Ramos (cell line): ENCODE measurements around the gene PRKCH.

Experiments used
- in situ Hi-C: fragments of 300-500 bp; cut with MboI; formaldehyde crosslinking; loops from one replicate; pipeline ENCODE4 v1.14.3; 2022; ENCODE audit warnings: low sequenced_read_pairs; ENCODE audit not compliant: unreplicated experiment

PRKCH gene

DNA sequence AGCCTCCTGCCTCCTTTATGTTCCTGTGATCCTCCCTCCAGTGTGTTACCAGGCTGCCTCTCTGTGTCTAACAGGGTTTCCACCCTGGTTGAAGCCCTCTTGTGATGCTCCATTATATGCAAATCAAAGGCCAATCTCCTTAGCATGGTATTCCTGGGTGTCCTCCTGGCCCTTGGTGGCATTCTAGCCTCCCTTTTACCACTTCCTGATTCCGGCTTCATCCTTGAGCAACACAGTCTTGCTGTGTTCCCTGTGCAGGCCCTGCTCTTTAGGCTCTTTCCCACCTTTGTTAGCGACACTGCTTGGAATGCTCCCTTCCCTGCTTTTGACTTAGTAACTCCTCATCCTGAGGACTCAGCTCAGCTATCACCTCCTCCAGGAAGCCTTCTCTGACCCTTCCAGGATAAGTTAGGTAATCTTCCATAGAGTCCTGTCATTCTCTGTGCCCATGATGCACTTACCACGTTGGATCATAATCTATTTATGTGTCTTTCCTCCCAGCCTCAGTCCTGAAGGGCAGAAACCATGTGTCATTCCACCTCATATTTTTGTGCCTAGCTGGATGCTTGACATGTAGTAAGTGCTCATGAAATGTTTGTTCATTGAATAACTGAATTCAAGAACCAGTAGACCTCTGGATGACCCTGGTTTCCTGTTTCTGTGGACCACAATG lies 37.3 kb downstream of the PRKCH start:
- in situ Hi-C loops: no loop called here

DNA sequence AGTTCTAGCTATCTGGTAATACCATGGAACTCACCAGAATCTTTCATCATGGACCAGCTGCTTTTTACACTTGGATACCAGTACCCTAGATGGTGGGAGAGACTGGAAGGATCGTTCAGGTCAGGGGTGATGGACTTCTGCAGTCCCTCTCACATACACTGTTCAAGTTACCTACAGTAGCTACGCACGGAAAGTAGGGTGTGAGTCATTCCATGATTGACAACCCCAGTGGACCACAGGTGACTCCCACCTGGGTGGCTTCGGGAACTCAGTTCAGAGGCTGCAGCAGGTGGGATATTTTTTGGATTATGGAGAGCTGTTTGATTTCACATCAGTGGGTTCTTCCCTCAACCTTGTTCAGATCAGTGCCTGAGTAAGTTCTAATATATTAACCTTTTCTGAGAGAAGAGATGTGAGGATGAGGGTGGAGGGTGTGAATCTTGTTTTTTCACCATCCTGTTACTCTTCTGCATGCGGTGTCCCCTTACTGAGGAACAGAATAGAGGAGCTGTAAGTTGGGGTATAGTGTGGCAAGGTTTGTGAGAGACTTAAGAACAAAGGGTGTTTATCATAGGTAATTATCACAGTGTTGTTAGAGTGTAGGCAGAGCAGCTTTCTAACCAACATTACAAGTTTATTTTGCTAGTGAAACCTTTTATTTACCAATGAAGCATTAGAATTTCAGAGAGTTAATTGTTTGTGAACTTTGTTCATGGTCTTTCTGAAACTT lies 39.6 kb downstream of the PRKCH start:
- in situ Hi-C loops: no loop called here

DNA sequence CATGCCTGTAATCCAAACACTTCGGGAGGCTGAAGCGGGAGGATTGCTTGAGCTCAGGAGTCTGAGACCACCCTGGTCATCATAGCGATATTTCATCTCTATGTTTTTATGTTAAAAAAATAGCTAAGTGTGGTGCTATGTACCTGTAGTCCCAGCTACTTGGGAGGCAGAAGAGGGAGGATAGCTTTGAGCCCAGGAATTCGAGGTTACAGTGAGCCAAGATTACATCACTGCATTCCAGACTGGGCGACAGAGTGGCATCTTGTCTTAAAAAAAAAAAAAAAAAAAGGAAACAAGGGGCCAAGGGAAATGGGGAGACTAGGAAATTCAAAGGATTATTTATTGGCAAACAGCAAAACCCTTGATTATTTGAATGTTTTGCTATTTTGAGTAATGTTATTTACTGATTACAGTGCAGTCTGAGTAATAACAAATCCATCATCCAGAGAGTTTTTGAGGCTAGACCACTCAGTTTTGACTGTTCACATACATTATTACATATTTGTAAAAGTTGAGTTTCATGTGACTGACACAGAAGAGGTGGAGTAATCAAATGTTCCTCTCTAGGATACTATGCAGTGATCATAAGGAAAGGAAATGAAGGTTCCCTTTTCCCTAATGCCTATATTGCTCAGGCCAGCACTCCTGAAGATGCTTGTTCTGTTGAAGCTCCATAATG lies 40.8 kb downstream of the PRKCH start:
- in situ Hi-C loops: no loop called here

DNA sequence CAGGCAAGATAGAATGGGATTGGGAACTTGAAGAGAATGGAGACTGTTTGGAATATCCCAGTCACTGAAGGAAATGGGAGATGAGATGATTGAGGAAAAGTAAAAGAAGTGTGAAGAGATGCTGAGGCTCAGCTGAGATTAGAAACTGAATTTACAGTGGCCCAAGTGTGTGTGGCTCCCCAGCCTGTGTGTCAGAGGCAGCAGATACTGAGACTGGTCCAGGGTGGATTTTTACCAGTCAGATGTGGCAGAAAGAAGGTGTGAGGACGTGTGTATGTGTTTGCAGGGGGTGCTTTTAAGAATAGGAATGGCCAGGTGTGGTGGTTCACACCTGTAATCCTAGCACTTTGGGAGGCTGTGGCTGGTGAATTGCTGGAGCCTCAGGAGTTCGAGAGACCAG lies 42.9 kb downstream of the PRKCH start:
- in situ Hi-C loops: no loop called here

DNA sequence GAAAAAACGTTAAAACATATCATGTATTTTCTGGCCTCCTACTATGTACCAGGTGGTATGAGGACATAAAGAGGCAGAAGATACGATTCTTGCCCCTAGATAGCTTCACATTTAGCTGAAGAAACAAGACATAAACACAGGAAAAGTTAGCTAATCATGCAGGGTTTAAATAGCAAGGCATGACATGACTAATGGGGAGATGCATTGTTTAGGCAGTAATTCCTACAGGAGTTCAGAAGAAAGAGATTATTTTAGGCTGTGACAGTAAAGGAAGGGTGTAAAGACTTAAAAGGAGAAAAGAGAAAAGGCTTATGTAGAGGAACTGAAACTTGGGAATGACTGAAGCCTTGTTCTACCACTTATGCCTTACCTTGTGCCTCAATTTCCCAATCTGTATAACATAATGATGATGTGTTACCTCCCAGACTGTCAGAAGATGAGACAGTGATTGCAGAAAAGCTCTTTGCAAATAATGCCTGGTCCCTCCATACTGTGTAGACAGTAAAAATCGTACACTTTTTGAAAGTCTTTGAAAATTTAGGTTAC lies 44.4 kb downstream of the PRKCH start:
- in situ Hi-C loops: no loop called here

DNA sequence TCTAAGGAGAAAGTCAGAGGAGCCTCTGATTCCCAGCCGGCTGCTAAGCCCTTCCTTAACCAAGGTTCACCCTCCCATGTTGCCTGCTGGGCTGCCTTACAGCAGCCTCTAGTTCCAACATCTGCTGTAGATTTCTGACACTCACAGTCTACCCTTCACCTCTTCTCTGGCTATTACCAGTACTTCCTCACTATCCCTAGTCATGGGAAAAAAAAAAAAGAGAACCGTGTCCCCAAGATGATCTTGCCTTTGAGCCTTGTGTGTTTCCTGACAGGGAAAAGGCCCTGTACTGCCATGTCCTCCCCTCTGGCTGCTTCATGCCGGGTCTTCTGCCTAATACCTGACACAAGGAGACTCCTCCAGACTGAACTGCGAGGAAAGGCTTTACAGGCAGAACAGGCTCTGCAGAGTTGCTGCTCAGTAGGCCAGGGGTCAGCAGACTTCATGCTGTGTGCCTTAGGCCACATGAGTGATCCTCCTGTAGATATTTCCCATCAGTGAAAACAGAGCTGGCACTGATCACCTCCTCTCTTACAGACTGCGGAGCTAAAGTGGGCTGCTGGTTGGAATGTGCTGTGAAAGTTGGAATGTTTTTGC lies 46.8 kb downstream of the PRKCH start:
- in situ Hi-C loops: no loop called here

DNA sequence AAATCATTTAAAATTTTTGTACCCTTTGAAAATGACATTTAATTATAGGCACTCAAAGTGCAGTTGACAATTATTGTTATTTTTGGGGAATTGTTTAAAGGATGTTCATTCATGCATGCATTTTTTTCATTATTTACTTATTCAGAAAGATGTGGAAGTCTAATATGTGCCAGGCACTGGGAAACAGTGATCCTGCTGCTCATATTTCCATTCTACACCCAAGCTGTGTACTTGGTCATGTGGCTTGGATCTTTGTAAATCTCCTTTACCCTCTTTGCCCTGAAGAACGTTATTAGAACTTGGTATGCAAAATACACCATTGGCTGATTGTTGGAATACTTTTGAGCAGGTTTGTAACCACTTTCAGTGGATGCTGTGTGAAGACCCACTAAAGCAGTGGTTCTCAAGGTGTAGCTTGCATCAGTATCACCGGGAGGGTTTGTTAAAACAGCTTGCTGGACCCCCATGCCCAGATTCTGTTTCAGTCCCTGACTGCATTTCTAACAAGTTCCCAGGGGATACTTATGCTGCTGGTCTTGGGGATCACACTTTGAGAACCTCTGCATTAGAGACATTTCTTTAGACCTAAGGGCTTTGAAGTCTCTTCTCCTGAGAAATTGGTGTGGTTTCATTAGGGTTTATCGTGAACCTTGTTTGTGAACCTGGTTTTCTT lies 47.5 kb downstream of the PRKCH start:
- in situ Hi-C loops: no loop called here

DNA sequence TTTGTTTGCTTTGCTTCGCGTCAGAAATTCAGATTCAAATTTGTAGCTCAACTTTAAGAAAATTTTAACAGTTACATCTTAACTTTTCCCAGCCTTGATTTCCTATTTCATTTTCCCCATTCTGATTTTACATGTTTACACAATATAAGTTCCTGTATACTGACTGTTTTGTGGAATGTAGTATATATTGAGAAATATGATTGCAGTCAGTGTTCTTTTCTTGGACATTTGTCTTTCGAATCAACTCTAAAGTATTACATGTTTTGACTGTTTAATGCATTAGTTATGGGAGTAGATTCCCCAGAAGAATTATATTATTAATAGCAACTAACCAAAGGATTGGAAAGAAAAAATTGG lies 48.1 kb downstream of the PRKCH start:
- in situ Hi-C loops: no loop called here

DNA sequence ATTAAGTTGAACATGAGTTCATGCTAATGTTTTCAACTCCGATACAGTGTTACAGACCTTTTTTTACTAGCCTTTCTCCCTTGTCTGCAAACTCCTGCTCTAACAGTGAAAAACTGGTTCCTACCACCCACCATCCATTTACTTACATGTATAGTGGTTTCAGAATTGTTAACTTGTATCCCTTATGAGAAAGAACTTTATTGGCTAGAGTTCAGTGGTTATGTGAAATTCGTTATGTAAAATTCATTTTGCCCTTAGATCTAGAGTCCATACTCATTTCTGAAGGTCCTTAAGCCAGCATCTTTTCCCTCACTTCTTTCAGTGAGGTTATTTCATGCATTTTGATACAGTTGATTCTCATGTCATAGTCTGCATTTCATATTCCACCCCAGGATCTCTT lies 51.0 kb downstream of the PRKCH start:
- in situ Hi-C loops: no loop called here

DNA sequence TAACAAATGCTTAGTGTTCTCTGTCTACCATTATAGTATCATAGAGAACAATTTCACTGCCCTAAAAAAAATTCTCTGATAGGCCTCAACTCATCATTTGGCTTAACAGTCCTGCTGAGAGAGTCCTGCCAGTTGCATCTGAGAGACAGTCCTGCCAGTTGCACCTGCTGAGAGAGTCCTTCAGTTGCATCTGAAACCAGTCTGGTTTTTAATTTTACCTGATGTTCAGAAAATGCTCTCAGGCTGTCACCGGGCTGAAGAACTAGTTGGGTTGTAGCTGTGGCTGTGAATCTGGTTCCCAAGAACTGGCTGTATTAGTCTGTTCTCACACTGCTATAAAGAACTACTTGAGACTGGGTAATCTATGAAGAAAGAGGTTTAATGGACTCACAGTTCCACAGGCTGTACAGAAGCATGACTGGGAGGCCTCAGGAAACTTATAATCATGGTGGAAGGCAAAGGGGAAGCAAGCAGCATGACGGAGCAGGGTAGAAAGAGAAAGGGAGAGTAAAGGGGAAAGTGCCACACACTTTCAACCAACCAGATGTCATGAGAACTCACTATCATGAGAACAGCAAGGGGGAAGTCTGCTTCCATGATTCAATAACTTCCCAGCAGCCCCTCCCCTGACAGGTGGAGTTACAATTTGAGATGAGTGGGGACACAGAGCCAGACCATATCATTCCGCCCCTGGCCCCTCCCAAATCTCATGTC lies 51.6 kb downstream of the PRKCH start:
- in situ Hi-C loops: no loop called here

DNA sequence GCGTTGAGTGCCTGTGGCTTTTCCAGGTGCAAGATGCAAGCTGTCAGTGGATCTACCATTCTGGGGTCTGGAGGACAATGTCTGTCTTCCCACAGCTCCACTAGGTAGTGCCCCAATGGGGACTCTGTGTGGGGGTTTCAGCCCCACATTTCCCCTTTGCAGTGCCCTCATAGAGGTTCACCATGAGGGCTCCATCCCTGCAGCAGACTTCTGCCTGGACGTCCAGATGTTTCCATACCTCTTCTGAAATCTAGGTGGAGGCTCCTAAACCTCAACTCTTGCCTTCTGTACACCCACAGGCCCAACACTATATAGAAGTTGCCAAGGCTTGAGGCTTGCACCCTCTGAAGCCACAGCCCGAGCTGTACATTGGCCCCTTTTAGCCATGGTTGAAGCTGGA lies 52.9 kb downstream of the PRKCH start:
- in situ Hi-C loops: no loop called here

DNA sequence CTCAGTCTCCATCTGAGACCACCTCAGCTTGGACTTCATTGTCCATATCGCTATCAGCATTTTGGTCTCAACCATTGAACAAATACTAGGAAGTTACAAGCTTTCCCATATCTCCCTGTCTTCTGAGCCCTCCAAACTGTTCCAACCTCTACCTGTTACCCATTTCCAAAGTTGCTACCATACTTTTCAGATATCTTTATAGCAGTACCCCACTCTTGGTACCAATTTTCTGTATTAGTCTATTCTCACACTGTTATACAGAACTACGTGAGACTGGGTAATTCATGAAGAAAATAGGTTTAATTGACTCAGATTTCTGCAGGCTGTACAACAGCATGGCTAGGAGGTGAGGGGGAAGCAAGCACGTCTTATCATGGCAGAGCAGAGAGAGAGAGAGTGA lies 53.8 kb downstream of the PRKCH start:
- in situ Hi-C loops: no loop called here

DNA sequence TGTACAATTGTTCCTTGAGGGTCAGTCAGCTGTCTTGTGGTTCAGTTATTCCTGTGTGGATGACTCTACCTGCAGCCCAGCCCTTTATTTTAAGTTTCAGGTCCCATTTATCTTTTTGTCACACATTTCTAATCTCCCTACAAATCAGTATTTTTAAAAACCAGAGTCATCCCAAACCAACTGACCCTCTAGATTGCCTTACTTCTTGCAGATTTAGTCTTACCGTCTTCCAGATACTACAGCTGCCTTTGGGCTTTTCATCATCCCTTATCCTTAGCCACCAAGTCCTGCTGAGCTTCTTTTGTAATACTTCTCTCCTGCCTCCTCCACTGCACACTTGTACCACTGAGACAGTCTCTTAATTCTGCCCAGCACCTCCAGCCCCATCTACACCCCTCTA lies 54.9 kb downstream of the PRKCH start:
- in situ Hi-C loops: no loop called here

DNA sequence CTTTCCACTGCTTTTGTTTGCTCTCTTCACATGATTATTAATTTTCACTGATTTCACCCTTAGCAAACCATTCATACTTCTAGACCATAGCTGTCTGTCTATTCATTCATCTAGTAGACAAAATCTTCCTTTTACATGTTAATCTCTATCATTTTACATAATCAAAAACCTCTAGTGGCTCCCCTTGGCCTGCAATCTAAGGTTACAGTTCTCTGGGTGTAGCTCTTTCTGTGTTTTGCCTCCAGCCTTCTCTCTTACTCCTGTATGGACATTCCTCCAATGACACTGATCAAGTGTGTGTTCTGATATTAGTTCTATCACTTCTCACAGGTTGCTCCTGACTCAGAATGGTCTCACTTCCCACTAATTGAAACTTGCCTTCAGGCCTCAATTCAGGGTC lies 56.4 kb downstream of the PRKCH start:
- in situ Hi-C loops: no loop called here

DNA sequence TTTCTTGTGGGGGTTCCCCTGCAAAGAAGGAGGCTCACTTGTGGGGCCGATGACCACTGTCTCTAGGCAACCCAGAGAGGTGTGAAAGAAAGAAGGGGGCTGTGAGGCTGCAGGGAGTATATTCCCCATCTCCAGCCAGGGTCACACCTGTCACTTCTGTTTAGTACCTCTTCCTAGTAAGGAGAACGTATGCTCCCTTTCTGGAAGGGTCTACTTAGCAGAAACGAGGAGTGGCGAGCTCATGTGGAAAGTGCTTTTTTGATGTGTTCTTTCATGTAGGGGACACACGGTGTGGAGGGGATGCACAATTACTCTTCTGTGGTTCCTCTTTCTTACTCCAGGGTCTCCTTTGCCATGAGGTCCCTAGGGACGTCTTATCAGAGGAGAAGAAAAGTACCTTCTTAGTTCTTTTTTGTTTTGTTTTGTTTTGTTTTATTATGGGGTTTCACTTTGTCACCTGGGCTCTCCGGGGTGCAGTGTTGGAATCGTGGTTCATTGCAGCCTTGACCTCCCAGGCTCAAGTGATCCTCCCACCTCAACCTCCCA lies 58.3 kb downstream of the PRKCH start:
- in situ Hi-C loops: no loop called here

DNA sequence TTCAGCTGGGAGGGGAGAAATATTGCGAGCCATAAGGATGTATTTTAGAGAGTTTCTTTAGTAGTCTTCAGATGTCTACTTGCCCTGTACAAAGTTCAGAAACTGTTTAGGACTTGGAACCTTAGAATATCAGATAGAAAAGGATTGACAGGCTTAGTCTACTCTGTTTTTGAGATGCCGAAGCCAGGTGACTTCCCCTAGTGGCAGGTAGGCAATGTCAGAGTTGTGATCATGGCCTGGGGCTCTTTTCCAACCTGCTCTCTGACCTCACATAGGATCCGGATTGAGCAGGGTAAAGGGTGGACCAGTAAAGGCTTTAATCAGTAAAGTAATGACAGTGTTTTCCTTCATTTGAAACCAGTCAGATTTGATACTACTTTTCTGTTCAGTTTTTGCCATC lies 59.6 kb downstream of the PRKCH start:
- in situ Hi-C loops: no loop called here

DNA sequence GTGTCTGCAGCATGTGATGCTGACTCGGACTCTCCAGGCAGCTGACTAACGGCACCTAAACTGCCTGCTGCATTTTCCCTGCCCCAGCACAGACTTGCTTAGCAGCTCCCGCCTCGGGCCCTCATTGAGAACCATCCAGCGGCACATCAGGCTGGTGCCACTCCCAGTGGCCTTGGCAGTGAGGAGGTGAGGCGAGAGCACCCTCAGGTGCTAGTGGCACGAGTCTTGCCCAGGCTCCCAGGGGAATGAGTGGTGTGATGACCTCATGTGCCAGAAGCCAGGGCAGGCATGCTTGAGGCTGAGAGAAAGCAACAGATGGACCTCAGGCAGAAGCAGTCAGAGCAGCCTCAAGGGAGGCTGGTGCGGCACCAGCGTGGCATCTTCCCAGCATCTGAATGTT lies 60.2 kb downstream of the PRKCH start:
- in situ Hi-C loops: no loop called here

DNA sequence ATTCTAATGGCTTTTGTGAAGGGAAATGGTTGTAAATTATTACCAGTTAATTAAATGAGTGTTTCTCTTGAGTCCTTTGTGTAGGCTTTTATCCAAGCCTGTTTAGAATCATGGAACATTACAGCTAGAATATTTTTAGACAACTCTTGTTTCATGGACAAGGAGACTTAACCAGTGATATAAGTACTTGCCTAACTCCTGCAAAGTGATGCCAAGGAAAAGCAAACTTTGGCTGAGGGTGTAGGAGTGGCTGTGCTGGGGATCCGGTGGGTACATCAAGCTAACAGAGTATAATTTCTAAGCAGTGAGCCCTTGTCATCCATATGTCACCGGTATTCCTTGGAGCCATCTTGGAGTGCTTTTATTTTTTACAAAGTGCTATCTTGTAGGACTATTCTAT lies 61.5 kb downstream of the PRKCH start:
- in situ Hi-C loops: no loop called here

DNA sequence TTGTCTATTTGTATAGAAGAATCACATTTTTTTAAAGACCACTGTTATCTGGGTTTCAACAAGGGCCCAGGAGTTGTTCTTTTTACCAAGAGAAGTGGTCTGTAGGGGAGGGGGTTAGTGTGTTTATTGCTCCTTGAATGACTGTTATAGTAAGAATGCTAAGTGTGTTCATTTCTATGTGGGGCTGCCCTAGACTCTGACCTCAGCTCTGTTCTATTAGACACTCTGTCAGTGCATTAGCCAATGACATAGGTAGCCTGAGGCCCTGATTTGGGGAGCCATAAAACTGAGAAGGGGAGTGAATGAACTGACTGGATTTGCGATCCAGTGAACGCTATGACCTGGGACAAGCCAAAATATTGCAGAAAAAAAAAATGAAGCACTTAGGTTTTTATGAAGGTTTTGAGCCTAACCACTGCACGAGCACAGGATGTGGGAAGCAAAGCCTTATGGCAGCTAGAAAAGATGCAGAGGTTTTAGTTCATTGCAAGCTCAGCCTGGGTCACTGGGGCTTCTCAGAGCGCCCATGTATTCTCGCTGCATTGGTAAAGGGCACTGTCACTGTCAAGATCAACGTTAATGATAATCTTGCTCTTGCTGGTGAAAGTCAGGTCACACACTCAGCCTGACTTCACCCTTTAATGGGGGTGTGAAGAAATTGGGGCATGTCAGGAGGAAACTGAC lies 63.8 kb downstream of the PRKCH start:
- in situ Hi-C loops: no loop called here
